Aortic smooth muscle cell (primary cell): ENCODE data around the gene PRMT9. TPM values are rescaled to one million over a fixed set of nuclear protein-coding genes. Genes with fewer than 3 reads are reported as not detected.

Source experiments
- total RNA-seq: library from RNA; depleted of rRNA; stranded (reverse); fragments of >200 nt; gene quantifications from 2 replicates; pipeline ENCODE4 v1.2.3, GENCODE V29; 2014

PRMT9 gene
- 11.1 and 11.3 TPM in 2 replicates for total RNA-seq

DNA sequence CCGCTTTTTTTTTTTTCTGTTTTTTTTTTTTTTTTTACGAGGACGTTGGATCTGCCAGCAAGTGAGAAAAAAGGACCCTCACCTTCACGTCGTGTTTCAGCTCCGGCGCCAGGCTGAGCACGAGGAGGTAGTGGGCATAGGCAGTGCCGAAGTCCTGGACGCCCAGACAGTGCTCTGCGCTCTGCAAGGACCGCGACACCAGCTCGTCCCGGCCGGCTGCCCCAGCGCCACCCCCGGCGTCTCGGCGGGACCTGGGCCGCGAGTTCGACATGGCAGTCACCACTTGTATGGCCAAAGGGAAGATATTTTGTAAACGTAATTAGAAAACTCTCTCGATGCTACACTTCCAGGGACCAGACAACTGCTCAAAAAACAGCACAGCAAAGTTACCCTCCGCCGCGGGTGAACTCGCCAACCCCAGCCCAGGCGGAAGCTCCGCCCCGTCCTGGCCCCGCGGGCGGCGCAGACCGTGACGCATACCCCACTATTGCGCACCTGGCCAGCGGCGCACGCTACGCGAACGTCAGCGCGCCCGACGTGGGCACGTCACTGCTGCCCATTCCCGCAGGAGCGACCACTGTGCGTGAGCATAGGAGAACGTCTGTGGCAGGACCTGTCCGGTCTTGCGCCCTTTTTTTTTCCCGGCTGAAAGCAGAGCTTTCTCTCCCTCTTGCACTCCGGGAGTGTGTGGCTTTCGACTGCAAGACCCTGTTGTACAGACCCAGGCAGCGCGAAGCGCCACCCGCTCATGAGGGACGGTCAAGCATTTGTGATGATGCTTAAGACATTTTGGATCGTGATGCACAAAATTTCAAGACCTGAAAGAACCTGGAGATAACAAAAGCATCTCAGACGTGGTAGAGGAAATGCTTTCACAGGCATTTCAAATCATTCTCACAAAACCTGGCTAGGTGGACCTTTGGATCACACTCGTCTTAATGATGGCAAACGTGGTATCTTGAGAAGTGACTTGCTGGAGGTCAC is at the start of gene PRMT9:
TSS of gene PRMT9 (minus strand) at position 447 of the 984 bp plus-strand sequence. CDS start at position 271, 176 bp downstream.

DNA sequence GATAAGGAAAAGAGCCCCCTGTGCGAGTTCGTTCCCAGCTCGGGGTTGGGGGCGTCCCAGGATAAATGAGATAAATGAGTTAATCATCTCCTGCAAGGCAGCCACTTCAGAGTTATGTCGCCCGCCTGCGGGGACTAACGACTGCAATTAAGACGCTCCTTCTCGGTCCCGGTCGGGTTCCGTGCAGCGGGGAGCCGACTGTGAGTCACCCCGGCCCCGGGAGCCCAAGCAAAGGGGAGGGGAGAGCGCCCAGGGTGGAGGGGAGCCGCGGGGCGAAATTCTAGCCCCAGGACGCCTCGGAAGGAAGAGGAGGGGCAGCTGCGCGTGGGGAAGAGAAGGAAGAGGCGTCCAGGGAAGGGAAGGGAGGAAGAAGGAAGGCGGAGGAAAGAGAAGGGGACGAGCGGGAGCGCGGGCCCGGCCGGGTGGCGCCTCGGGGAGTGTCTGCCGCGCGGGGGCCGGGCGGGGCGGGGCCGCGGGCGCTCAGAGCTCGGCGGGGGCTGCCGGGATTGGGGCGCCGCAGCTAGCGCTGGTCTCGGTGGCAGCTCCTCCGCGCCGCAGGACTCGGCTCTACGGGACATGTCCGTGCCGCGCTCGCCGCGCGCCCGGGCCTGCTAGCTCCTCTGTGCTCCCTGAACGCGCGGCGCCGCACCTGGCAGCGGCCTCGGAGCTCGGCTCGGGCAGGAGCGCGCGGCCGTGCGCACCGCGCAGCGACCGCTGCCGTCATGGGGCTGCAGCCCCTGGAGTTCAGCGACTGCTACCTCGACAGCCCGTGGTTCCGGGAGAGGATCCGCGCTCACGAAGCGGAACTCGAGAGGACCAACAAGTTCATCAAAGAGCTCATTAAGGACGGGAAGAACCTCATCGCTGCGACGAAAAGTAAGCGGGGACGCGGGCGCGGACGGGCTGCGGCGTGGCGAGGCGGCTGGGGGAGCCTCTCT is 47.9 kb upstream of the PRMT9 start, which contains the start of gene ARHGAP10:
TSS of gene ARHGAP10 (plus strand) at position 509 of the 938 bp plus-strand sequence. CDS start at position 723, 214 bp downstream.

DNA sequence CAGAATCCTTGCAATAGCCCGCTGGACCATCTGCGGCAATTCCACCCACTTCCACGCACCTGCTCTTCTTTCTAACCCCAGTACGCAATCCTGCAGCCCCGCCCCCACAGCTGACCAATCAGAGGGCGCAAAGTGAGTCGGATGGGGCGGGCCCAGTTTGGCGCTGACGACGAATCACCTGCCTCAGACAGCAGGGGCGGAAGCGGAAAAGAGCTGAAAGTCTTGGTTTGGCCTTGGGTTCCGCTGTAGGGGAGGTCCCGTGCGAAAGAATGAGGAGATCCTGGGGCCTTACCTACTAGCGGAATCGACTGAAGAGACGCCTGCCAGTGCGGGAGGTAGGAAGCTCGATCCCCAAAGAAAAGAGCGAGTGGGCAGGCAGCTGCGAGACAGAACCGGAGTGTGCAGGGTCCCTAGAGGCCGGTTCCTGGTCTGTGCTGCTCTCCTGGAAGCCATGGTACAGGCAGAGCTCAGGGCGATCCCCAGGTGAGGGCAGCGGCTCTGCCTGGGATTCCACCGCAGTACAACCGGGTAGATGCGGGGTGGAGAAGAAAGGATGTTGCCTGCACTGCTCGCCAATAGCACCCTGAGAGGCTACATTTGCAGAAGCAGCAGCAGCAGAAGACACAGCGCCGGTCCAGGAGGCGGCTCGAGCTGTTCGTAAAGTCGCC is 66.7 kb downstream of the PRMT9 start, which contains the start of gene TMEM184C:
TSS of gene TMEM184C (plus strand) at position 225 of the 668 bp plus-strand sequence. CDS start 560 bp downstream, outside the sequence.

Other genes with a start within 250 kb of the PRMT9 start
- 8.1 and 10.7 TPM in 2 replicates for gene EDNRA, start 203.1 kb downstream of the PRMT9 start, total RNA-seq
- gene TMEM184C, start 66.8 kb downstream of the PRMT9 start, total RNA-seq: 34.3 and 38.3 TPM in 2 replicates
- 30.8 and 46.3 TPM in 2 replicates for gene ARHGAP10, start 47.9 kb upstream of the PRMT9 start, total RNA-seq